GM12878 (cell line): ENCODE data around the gene PLOD3. TPM values are rescaled to one million over a fixed set of nuclear protein-coding genes. Genes with fewer than 3 reads are reported as not detected.
A peak's percentile ranks its signal among the peaks of the same experiment; 100 is the strongest.
"Not testable (repeated sequence)": the region's sequence is repeated elsewhere in the genome, so short reads cannot be mapped to it uniquely, and the experiment has no call there.

Experiments used
- ATAC-seq: fragments of 200-7000 bp; cut with Tn5 transposase; 3 replicates; pipeline ENCODE4 v1.9.1; 2020; ENCODE audit warnings: mild to moderate bottlenecking, moderate library complexity
- BruUV-seq: library from RNA; stranded (reverse); fragments of 400-500 nt; replicated peaks from 2 replicates; lab custom pipeline; 2021; lab: Mats Ljungman, UMichigan
- CTCF ChIA-PET: fragments of 300-600 bp; sonication (Branson Sonifier 250); formaldehyde crosslinking; extraction: SDS; loops from one replicate; lab custom pipeline; 2021; ENCODE audit warnings: inconsistent platforms; lab: Yijun Ruan, JAX
- POLR2A ChIA-PET: fragments of 350-600 bp; formaldehyde crosslinking; extraction: SDS; loops from one replicate; lab custom pipeline; 2021; ENCODE audit warnings: inconsistent platforms; lab: Charles Lee
- RAD21 ChIA-PET: fragments of 300-600 bp; sonication (Branson Sonifier 250); formaldehyde crosslinking; loops from one replicate; lab custom pipeline; 2023; ENCODE audit warnings: antibody characterized with exemption; ENCODE audit not compliant: unreplicated experiment; lab: Charles Lee
- SMC1A ChIA-PET: fragments of 300-600 bp; sonication (Branson Sonifier 250); formaldehyde crosslinking; loops from one replicate; lab custom pipeline; 2023; ENCODE audit not compliant: unreplicated experiment, uncharacterized antibody; lab: Charles Lee
- DNase-seq: peaks from one replicate; pipeline ENCODE4 v3.0.0-alpha.2; 2011; ENCODE audit warnings: low read depth, low spot score
- FAIRE-seq: peaks from 3 replicates; lab custom pipeline; 2011; peaks lifted over from hg19 to GRCh38; lab: Jason Lieb, UNC
- H2AFZ ChIP-seq: 2 replicates; pipeline ENCODE4 v1.6.0; 2011; ENCODE audit warnings: low read depth, low read length, control low read depth; ENCODE audit not compliant: control insufficient read depth
- H3K27ac ChIP-seq: 2 replicates; pipeline ENCODE4 v1.5.1; 2011; ENCODE audit warnings: control low read depth; ENCODE audit not compliant: control insufficient read depth, insufficient read depth
- H3K27me3 ChIP-seq, 2 experiments: replicated peaks in 1 of 2; 2 replicates each; pipeline versions ENCODE4 v1.6.0 to v1.6.1; 2011; ENCODE audit warnings: low read length in 1 of 2; ENCODE audit not compliant: control insufficient read depth in 2 of 2, insufficient read depth in 2 of 2
- H3K36me3 ChIP-seq, 2 experiments: 2 replicates each; pipeline ENCODE4 v1.5.1; 2011; ENCODE audit warnings: low read length in 1 of 2; ENCODE audit not compliant: control insufficient read depth in 2 of 2, insufficient read depth in 2 of 2
- H3K4me1 ChIP-seq: 2 replicates; pipeline ENCODE4 v1.6.1; 2011; ENCODE audit warnings: mild to moderate bottlenecking, low read length, moderate library complexity, mixed read lengths; ENCODE audit not compliant: control insufficient read depth, insufficient read depth
- H3K4me2 ChIP-seq: 2 replicates; pipeline ENCODE4 v1.6.0; 2011; ENCODE audit warnings: control low read depth; ENCODE audit not compliant: control insufficient read depth, insufficient read depth
- H3K4me3 ChIP-seq: fragments of 200-600 bp; sonication (generic); 2 replicates; pipeline ENCODE4 v1.5.1; 2016
- H3K79me2 ChIP-seq: 2 replicates; pipeline ENCODE4 v1.6.0; 2011; ENCODE audit warnings: low read length; ENCODE audit not compliant: control insufficient read depth, insufficient read depth
- H3K9ac ChIP-seq: 2 replicates; pipeline ENCODE4 v1.8.0; 2011; ENCODE audit warnings: low read length, control low read depth, mixed read lengths; ENCODE audit not compliant: control insufficient read depth, insufficient read depth
- H3K9me3 ChIP-seq: replicated peaks from 3 replicates; pipeline ENCODE4 v1.5.1; 2011; ENCODE audit warnings: mild to moderate bottlenecking, low read length; ENCODE audit not compliant: control insufficient read depth, insufficient read depth
- H4K20me1 ChIP-seq: 2 replicates; pipeline ENCODE4 v1.6.0; 2011; ENCODE audit not compliant: control insufficient read depth, insufficient read depth
- IRF5 ChIP-seq: fragments of 450-650 bp; IDR thresholded peaks from 2 replicates; pipeline ENCODE4 v1.6.1; 2017; ENCODE audit warnings: borderline replicate concordance
- NKRF ChIP-seq: fragments of 450-650 bp; conservative IDR thresholded peaks from 2 replicates; pipeline ENCODE4 v1.6.1; 2017; ENCODE audit warnings: mild to moderate bottlenecking, moderate library complexity
- RELB ChIP-seq: fragments of 450-650 bp; IDR thresholded peaks from 2 replicates; pipeline ENCODE4 v1.6.1; 2017; ENCODE audit warnings: low read depth, mild to moderate bottlenecking, moderate library complexity
- WGBS: methylation state at CpG from one replicate; pipeline ENCODE4 v1.1.6; 2016; ENCODE audit warnings: low lambda C conversion rate; ENCODE audit not compliant: insufficient replicate concordance, insufficient coverage; ENCODE audit errors: missing lambda C conversion rate; 5-methylcytosine and 5-hydroxymethylcytosine counted together
- in situ Hi-C: fragments of 300-500 bp; cut with MboI; formaldehyde crosslinking; loops from 9 replicates; pipeline ENCODE4 v1.14.3; 2018; ENCODE audit warnings: mixed read lengths
- intact Hi-C: fragments of 100-400 bp; cut with micrococcal nuclease; formaldehyde crosslinking; loops from one replicate; pipeline ENCODE4 v1.14.2; 2022; ENCODE audit not compliant: unreplicated experiment
- polyA plus RNA-seq, 11 experiments: library from polyadenylated mRNA; depleted of rRNA in 4 of 11; unstranded in 6 of 11; stranded (reverse) in 5 of 11; fragments of >200 nt; fragmentation: Nextera tagmentation in 4 of 11; fragmentation: Illumina TruSeq in 1 of 11; extraction: Ambion mirVana in 4 of 11; extraction: Trizol in 1 of 11; gene quantifications; 1 replicate in 1 of 11; 2 replicates in 10 of 11; pipeline versions ENCODE4 v1.2.1 to v1.2.3, GENCODE V29; 2011 to 2016; ENCODE audit warnings: inconsistent platforms in 2 of 11, missing spikeins in 2 of 11, low read depth in 1 of 11
- total RNA-seq, 4 experiments: library from RNA; depleted of rRNA in 3 of 4; stranded (reverse); fragments of >200 nt in 3 of 4; fragmentation: Illumina TruSeq in 1 of 4; extraction: Trizol in 1 of 4; gene quantifications; 2 replicates each; pipeline versions ENCODE4 v1.2.1 to v1.2.3, GENCODE V29; 2013 to 2021

PLOD3 gene
- total and polyA plus RNA-seq, 10 of the 15 experiments (the other 5 are each of a cell fraction or from before 2014, with no cell fraction given) = 0.53 to 27.8 (median 15.1) TPM

GRCh38 chr7:101205901-101206664, 11.3 kb downstream of the PLOD3 start (continued):
- no peak for TF ChIP-seq NKRF
- no peak for TF ChIP-seq IRF5
- TF ChIP-seq RELB = no peak

- BruUV-seq, DNase-seq, H3K4me2 ChIP-seq, H3K36me3 ChIP-seq, RAD21 ChIA-PET, H4K20me1 ChIP-seq, H3K9me3 ChIP-seq, H3K27ac ChIP-seq, H3K4me3 ChIP-seq, in situ Hi-C loops, intact Hi-C loops, H2AFZ ChIP-seq, H3K27me3 ChIP-seq, H3K79me2 ChIP-seq, ATAC-seq, H3K4me1 ChIP-seq, H3K9ac ChIP-seq: not testable (repeated sequence)
- CTCF ChIA-PET = interaction anchor here (1.1 to 4.1 kb wide), 6 partner anchors 12 to 86 kb away, joined by 4 to 18 read pairs (median 6); partner anchors contain the start of genes FIS1, PLOD3 and ZNHIT1
- peak; percentile 75 for FAIRE-seq
- WGBS = 44% methylated on average over 22 of the region's 22 CpGs
- POLR2A ChIA-PET = interaction anchor here (1.5 kb wide), 1 partner anchor 14 kb away, joined by 4 read pairs; the partner anchor contains the start of genes PLOD3 and ZNHIT1
- SMC1A ChIA-PET = interaction anchor here (1.7 kb wide), 1 partner anchor 13 kb away, joined by 5 read pairs; the partner anchor contains the start of genes PLOD3 and ZNHIT1
Measured at GRCh38 chr7:101203740-101204738, 13.3 kb downstream of the PLOD3 start.
